SK-N-SH (cell line): ENCODE results near the gene INTS14.

Experiments used
- EP300 ChIP-seq, 2 experiments: IDR thresholded peaks; 2 replicates each; pipeline versions ENCODE4 v1.4.0 to v1.6.1; 2012; ENCODE audit warnings: borderline replicate concordance in 1 of 2, low read depth in 1 of 2, low read length in 1 of 2
- MXI1 ChIP-seq: IDR thresholded peaks from 2 replicates; pipeline ENCODE4 v1.6.1; 2012; ENCODE audit warnings: mild to moderate bottlenecking, low read depth, low read length, improper control_type of control experiment
- POLR2AphosphoS5 ChIP-seq: IDR thresholded peaks from 2 replicates; pipeline ENCODE4 v1.6.1; 2012; ENCODE audit warnings: low read depth, low read length
- TF ChIP-seq, protein P1 (sequence below): fragments of 200-600 bp; sonication (generic); IDR thresholded peaks from 2 replicates; pipeline ENCODE4 v1.6.1; 2017; ENCODE audit warnings: antibody characterized with exemption, mild to moderate bottlenecking, moderate library complexity
- TF ChIP-seq, protein P2 (sequence below): IDR thresholded peaks from 2 replicates; pipeline ENCODE4 v1.4.0; 2012; ENCODE audit warnings: low read depth

DNA sequence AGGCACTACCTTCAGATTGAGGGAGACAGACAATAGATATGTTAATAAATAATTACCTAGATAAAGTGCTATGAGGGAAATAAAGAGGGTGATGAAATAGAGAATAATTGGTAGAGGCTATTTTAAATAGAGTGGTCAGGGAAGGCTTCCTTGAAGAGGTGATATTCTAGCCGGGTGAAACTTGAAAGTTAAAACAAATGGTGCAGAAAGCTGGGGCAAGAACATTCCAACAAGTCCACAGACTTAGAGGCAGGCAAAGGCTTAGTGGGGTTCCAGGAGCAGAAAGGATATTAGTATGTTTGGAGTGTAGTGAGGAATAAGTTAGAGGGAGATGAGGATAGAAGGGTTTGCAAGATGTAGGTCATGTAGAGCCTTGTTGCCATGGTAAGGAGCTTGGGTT lies 70.6 kb downstream of the INTS14 start:
- TF ChIP-seq EP300 (IDR thresholded peaks at IDR 0.05; ENCODE audit: borderline replicate concordance in 1 of 2, low read depth in 1 of 2, low read length in 1 of 2) (no peak), MXI1 (no peak), POLR2AphosphoS5 (no peak)
- TF ChIP-seq, protein P1, sequence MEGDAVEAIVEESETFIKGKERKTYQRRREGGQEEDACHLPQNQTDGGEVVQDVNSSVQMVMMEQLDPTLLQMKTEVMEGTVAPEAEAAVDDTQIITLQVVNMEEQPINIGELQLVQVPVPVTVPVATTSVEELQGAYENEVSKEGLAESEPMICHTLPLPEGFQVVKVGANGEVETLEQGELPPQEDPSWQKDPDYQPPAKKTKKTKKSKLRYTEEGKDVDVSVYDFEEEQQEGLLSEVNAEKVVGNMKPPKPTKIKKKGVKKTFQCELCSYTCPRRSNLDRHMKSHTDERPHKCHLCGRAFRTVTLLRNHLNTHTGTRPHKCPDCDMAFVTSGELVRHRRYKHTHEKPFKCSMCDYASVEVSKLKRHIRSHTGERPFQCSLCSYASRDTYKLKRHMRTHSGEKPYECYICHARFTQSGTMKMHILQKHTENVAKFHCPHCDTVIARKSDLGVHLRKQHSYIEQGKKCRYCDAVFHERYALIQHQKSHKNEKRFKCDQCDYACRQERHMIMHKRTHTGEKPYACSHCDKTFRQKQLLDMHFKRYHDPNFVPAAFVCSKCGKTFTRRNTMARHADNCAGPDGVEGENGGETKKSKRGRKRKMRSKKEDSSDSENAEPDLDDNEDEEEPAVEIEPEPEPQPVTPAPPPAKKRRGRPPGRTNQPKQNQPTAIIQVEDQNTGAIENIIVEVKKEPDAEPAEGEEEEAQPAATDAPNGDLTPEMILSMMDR, result no peak
- TF ChIP-seq, protein P2, sequence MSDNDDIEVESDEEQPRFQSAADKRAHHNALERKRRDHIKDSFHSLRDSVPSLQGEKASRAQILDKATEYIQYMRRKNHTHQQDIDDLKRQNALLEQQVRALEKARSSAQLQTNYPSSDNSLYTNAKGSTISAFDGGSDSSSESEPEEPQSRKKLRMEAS, result no peak
